Ishikawa (cell line): ENCODE results near the gene PPM1B.

ENCODE experiments used
- CEBPB ChIP-seq: IDR thresholded peaks from 2 replicates; pipeline ENCODE4 v1.6.1; 2012
- CREB1 ChIP-seq: IDR thresholded peaks from 2 replicates; pipeline ENCODE4 v1.6.1; 2012; ENCODE audit warnings: low read depth
- EGR1 ChIP-seq: IDR thresholded peaks from 2 replicates; pipeline ENCODE4 v1.6.1; 2012
- EP300 ChIP-seq: IDR thresholded peaks from 2 replicates; pipeline ENCODE4 v1.6.1; 2012; ENCODE audit warnings: borderline replicate concordance
- NFIC ChIP-seq: IDR thresholded peaks from 2 replicates; pipeline ENCODE4 v1.6.1; 2012
- RAD21 ChIP-seq: IDR thresholded peaks from 2 replicates; pipeline ENCODE4 v1.6.1; 2012; ENCODE audit warnings: low read depth
- TEAD4 ChIP-seq: IDR thresholded peaks from 2 replicates; pipeline ENCODE4 v1.6.1; 2012
- YY1 ChIP-seq: IDR thresholded peaks from 2 replicates; pipeline ENCODE4 v1.6.1; 2012; ENCODE audit warnings: low read depth
- TF ChIP-seq, protein P1 (sequence below): IDR thresholded peaks from 2 replicates; pipeline ENCODE4 v1.6.1; 2012; ENCODE audit warnings: low read depth, mild to moderate bottlenecking
- TF ChIP-seq, protein P2 (sequence below): IDR thresholded peaks from 2 replicates; pipeline ENCODE4 v1.6.1; 2012

DNA sequence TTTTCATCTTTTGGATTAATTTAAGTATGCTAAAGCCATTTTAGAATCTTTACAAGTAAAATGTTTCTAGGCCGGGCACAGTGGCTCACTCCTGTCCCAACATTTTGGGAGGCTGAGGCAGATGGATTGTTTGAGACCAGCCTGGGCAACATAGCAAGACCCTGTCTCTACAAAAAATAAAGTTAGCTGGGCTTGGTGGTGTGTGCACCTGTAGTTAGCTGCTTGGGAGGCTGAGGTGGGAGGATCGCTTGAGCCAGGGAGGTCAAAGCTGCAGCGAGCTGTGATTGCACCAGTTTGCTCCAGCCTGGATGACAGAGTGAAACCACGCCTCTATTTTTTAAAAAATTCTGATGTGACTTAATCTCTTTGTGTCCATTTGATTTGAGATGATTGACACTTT is 3.9 kb downstream of the PPM1B start:
- no peak for TF ChIP-seq EGR1
- TF ChIP-seq YY1, result no peak
- TF ChIP-seq TEAD4, result no peak
- TF ChIP-seq, protein P1, sequence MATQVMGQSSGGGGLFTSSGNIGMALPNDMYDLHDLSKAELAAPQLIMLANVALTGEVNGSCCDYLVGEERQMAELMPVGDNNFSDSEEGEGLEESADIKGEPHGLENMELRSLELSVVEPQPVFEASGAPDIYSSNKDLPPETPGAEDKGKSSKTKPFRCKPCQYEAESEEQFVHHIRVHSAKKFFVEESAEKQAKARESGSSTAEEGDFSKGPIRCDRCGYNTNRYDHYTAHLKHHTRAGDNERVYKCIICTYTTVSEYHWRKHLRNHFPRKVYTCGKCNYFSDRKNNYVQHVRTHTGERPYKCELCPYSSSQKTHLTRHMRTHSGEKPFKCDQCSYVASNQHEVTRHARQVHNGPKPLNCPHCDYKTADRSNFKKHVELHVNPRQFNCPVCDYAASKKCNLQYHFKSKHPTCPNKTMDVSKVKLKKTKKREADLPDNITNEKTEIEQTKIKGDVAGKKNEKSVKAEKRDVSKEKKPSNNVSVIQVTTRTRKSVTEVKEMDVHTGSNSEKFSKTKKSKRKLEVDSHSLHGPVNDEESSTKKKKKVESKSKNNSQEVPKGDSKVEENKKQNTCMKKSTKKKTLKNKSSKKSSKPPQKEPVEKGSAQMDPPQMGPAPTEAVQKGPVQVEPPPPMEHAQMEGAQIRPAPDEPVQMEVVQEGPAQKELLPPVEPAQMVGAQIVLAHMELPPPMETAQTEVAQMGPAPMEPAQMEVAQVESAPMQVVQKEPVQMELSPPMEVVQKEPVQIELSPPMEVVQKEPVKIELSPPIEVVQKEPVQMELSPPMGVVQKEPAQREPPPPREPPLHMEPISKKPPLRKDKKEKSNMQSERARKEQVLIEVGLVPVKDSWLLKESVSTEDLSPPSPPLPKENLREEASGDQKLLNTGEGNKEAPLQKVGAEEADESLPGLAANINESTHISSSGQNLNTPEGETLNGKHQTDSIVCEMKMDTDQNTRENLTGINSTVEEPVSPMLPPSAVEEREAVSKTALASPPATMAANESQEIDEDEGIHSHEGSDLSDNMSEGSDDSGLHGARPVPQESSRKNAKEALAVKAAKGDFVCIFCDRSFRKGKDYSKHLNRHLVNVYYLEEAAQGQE, result no peak
- TF ChIP-seq, protein P2, sequence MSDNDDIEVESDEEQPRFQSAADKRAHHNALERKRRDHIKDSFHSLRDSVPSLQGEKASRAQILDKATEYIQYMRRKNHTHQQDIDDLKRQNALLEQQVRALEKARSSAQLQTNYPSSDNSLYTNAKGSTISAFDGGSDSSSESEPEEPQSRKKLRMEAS, result no peak
- no peak for TF ChIP-seq CEBPB
- no peak for TF ChIP-seq RAD21
- no peak for TF ChIP-seq CREB1
- no peak for TF ChIP-seq EP300
- no peak for TF ChIP-seq NFIC
